Measurements from ENCODE around the gene EDNRA.

GRCh38 chr4:147567276-147567675 lies 86.4 kb downstream of the EDNRA start:
- no peak for TF ChIP-seq CTCF (IDR thresholded peaks at IDR 0.05)
- TF ChIP-seq POLR2AphosphoS5 (IDR thresholded peaks at IDR 0.05; ENCODE audit: insufficient read depth in 1 of 2, low read depth in 1 of 2) = no peak
- TF ChIP-seq POLR2A (IDR thresholded peaks at IDR 0.05) = no peak
